HG03064 (cell line): ENCODE results near the gene SHPK.

Source experiments
- ATAC-seq: cut with Tn5 transposase; IDR thresholded peaks from one replicate; pipeline ENCODE4 v1.9.1; 2021; ENCODE audit warnings: low read depth; ENCODE audit not compliant: unreplicated experiment

Gene SHPK, protein sequence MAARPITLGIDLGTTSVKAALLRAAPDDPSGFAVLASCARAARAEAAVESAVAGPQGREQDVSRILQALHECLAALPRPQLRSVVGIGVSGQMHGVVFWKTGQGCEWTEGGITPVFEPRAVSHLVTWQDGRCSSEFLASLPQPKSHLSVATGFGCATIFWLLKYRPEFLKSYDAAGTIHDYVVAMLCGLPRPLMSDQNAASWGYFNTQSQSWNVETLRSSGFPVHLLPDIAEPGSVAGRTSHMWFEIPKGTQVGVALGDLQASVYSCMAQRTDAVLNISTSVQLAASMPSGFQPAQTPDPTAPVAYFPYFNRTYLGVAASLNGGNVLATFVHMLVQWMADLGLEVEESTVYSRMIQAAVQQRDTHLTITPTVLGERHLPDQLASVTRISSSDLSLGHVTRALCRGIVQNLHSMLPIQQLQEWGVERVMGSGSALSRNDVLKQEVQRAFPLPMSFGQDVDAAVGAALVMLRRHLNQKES

DNA sequence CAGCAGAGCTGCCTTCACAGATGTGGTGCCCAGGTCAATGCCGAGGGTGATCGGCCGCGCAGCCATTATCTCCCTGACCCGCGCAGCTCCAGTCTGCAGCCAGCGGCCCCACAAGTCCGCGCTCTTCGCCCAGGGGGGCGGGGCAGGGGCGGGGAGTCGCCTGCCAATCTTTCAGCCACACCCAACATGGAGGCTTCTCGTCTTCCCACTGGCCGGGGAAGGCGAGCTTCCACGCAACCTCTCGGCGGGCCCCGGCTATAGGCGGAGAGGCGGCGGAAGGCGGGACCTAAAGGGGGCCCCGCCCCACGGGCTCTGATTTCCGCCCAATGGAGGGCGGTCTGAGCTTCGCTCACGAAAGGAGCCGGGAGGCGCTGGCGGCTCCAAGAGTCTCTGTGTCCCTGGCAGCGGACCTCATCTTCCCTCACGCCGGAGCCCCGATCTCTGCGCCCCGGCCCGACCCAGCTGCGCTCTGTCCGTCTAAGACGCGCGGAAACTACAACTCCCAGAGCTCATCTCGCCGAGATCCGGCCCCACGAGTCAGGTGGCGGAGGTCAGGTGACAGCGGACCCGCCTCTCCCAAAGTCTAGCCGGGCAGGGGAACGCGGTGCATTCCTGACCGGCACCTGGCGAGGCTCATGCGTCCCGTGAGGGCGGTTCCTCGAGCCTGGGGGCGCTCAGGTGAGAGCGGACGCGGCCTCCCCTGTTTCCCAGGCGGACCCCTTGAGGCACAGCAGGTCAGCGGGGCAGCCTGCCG lies at the start of gene SHPK, which contains the start of gene CTNS:
TSS of gene SHPK (minus strand) at position 97 of the 754 bp plus-strand sequence. CDS start at position 66, 31 bp downstream.
TSS of gene CTNS (plus strand) at position 607 of the 754 bp plus-strand sequence. CDS start 3,447 bp downstream, outside the sequence.
- peak; percentile 88 for ATAC-seq

DNA sequence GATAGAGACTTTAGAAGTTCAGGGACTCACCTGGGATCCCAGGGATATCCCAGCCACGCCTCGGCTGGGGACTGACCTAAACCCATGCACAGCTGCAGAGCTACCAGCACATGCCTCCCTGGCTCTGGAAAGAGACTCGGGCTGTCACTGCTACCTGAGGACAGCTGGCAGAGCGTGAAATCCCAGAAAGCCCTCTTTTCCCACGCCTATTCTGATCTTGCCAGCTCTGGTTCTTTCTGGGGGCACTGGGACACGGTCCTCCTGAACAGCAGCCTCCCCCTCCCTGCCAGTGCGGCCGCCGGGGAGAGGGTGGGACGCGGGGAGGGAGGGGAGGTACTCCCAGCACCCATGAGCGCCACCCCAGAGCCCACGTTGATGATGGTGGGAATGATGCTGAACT lies 49.1 kb upstream of the SHPK start:
- ATAC-seq = no peak

DNA sequence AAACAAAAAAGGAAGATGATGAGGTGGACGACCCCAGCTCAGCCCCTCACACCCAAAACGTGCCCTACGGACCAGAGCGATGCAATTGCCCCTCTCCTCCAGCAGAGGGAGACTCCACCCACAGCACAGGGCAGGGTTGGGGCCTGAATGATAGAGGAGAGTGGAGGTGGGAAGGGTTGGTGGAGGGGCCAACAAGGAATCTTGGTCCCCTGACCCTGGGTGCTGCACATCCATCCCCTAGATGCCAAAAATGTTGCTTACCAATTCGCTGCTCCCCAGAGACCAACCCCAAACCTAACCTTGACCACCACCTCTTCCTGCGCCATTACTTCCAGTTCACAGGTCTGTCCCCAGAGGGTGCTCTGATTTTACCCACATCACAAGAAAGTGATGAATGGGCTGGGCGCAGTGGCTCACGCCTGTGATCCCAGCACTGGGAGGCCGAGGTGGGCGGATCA lies 47.0 kb upstream of the SHPK start:
- ATAC-seq = no peak

DNA sequence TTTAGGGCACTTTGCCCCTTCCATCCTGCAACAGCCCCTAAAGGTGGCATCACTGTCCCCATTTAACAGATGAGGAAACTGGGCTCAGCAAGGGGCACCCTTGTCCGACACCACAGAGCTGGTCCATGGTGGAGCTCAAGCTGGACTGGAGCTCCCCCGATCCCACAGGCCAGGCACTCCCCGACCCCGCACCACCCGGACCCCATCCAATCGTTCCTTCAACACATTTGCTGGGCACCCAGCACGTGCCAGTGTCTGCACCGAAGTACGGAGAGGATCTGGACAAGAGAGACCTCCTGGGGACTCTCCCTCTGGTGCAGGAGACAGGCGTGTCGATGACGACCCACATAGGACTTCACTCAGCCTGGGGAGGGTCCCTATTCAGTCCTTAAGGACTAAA lies 46.0 kb upstream of the SHPK start:
- ATAC-seq = no peak

DNA sequence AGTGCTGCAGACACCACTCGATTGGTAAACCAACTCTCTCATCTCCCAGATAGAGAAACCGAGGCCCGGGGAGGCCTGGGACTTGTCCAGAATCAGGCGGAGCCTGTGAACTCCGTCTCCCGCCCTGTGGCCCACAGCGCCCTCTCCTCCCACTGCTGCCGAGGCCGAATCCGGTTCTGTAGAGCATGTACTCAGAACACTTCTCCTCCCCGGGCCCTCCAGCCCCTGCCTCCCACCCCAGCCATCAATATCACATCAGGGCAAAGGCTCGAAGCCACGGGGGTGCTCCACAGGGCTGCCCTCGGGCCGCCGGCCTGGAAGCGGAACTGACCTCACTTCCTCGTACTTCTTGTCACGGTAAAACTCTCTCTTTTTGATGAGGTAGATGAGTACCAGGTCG lies 45.5 kb upstream of the SHPK start:
- ATAC-seq = no peak

DNA sequence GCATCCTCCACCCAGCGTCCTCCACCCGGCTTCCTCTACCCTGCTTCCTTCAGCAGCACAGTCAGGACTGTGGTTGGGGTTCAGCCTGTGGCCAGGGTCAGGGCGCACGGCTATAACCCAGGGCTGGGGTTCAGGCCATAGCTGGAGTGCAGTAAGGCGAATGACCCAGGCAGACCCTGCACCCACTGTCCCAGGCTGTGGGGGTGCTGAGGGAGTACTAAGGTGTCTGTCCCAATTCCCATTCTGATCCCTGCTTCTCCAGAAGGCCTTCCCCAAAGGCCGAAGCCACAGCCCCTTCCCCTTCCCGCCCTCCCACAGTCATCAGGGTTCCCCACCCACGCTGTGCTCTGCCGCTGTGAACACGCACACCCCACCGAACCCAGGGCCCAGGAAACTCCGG lies 45.0 kb upstream of the SHPK start:
- no peak for ATAC-seq

DNA sequence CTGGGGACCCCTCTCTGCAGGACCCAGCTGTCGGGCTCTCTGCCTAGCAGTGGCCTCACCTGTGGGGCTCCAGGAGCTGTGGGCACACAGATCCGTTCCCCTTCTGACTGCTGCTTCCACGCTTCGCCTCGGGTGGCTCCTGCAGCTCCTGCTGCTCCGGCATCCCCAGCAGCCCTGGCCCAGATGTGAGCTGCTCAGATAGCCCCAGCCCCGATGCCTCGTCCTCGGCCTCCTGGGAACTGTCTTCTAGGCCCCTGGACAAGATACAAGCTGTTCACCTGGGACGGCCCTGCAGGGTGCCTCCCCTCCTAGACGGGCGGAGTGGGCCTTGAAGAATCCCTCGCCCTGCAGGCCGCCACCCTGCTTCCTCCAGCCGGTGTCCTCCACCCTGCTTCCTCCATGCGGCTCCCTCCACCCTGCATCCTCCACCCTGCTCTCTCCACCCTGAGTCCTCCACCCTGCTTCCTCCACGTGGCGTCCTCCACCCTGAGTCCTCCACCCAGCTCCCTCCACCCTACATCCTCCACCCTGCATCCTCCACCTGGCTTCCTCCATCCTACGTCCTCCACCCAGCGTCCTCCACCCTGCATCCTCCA lies 43.6 kb upstream of the SHPK start:
- ATAC-seq = no peak

DNA sequence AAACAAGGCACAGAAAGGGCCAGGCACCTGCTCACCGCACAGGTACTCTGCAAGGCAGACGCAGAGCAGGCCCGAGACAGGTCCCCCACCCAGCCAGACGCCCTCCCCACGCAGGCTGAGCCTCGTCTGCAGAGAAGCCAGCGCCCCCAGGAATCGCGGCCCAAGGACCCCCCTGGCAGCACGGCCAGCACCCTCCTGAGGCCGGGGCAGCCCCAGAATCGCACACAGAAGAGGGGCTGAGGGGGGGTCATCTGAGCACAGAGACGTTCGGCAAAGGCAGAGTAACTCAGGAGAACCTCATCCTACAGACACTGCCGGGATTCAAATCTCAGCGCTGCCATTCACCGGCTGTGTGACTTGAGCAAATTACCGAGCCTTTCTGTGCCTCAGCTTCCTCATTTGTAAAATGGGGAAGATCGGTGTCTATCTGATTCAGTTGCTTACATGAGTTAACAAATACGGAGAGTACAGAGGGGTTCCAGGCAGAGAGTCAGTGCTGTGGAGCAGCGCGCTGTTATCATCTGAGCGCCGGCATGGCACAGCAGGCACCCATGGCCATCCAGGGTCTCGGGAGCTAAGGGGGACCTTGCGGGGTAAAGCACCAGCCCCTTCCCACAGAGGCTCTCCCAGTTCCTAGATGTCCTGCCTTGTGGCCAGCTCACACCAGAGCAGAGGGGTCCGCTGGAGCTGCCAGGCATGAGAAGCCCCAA lies 42.9 kb upstream of the SHPK start:
- no peak for ATAC-seq

DNA sequence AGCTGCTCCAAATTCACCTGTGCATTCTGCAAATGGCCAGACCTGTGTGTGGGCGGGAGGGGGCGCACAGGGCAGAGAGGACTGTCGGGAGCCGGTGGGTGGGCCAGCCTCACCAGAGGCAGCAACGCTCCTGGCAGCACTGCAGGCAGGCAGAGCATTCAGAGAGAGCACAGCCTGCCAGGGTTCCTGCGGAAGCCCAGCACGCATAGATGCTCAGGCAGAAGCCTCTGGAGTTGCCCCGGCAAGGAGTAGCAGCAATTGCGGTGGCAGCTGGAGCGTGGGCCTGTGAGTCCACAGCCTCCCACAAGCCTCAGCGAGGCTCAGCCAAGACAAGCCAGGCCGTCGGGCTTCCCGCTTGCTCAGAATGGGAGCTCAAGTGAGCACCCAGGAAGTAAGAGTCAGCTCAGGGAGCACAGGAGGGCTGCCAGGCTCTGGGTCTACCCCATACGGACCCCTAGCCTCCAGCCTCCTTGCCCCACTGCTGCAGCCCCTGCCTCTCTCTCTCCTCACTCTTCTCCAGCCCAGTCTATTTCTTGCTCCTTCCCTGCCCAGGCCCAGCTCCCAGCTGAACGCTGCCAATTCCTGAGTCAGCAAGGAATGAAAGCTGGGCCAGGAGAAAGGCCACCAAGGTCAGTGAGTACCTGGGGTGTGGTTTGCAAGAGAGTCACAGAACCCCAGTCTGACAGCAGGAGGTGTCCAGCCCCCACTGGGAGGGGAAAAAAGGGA lies 42.2 kb upstream of the SHPK start:
- no peak for ATAC-seq

DNA sequence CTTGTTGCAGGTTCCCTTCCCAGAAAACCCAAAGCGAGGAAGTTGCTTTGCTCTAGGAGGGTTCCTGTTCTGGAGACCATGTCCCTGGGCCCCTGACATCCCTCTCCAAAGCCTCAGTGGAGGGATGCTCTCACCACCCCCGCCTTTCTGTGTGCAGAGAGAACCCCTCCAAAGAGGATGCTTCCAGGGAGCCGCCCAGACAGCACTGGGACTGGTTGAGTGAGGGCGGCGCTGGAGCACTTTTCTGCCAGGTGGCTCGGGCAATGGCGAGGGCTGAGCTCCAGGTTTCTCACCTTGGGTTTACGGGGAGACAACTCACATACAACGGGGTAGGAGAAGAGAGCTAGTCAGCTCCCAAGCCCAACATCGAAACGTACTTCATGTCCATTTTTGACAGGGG lies 39.8 kb upstream of the SHPK start:
- no peak for ATAC-seq

DNA sequence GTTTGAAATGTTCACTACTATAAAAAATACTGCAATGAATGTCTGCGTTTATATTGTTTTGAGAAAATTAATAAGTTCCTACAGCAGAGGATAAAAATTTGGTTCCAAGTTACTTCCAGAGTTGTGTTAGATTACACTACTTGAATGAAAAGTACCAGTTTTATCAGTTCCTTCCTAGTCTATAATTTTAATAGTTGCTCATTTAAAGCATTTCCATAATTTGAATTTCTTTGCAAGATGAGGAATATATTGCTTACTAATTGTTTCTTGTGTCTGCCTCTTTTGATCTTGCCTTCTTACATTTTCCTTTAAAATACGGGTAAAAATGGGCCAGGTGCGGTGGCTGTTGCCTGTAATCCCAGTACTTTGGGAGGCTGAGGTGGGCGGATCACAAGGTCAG lies 36.5 kb upstream of the SHPK start:
- no peak for ATAC-seq

DNA sequence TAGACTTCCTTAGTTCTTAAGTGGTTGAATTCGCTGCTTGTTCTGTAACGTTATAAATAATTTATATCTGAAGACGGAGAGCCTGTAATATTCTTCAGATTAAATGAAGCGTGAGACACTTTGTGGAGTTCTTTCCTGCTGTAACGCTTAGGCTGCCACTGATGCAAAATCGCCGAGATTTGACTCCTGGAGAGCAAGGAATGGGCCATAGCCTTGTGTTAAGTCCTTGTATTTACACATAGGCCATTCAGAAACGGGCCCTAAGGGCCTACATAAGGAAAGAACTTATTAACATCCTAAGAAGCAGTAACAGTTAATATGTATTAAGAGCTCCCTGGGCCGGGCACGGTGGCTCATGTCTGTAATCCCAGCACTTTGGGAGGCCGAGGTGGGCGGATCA lies 33.5 kb upstream of the SHPK start:
- ATAC-seq = no peak

DNA sequence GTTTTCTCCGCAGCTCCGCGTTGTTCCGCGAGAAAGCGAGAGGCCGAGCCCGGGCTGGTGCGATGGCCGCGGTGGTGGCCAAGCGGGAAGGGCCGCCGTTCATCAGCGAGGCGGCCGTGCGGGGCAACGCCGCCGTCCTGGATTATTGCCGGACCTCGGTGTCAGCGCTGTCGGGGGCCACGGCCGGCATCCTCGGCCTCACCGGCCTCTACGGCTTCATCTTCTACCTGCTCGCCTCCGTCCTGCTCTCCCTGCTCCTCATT lies 33.0 kb upstream of the SHPK start:
- ATAC-seq = peak; percentile 16

DNA sequence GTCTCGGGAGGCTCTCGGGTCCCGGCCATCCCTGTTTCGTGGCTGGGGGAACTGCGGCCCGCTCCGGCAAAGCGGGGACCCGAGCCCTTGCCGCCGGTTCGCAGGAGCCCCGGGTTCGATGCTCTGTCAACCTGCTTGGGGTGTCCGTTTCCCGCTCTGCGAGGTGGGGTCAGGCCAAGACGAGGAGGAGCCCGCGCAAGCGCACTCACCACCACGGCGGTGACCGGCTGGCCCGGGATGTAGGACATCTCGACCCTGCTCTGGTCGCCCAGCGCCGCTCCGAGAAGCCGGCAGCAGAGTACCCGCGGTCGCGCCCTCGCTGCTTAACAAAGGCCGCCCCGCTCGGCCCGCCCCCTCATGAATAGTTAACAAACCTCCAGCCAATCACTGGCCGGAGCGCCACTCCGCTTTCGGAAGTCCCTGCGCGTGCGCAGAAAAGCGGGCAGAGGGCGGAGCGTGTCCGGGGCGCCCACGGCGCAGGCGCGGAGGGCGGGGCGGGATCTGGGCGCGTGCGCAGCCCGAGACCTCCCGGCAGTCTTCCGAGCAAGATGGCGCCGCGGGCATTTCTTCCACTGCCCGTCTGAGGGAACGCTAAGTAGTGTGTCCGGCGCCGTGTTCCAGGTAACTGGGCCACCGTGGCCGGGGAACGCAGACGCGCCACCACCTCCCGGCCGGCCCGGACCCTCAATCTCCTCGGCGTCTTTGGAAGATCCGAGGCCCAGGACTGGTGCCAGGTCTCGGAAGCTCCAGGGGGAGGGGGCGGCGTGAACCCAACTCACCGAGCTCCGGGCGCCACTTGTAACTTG lies 32.4 kb upstream of the SHPK start, which contains the start of the genes EMC6 and TAX1BP3:
TSS of gene EMC6 (plus strand) at position 534 of the 806 bp plus-strand sequence. CDS start 335 bp downstream, outside the sequence.
TSS of gene TAX1BP3 (minus strand) at position 300 of the 806 bp plus-strand sequence. CDS start at position 248, 52 bp downstream.
- peak; percentile 79 for ATAC-seq

DNA sequence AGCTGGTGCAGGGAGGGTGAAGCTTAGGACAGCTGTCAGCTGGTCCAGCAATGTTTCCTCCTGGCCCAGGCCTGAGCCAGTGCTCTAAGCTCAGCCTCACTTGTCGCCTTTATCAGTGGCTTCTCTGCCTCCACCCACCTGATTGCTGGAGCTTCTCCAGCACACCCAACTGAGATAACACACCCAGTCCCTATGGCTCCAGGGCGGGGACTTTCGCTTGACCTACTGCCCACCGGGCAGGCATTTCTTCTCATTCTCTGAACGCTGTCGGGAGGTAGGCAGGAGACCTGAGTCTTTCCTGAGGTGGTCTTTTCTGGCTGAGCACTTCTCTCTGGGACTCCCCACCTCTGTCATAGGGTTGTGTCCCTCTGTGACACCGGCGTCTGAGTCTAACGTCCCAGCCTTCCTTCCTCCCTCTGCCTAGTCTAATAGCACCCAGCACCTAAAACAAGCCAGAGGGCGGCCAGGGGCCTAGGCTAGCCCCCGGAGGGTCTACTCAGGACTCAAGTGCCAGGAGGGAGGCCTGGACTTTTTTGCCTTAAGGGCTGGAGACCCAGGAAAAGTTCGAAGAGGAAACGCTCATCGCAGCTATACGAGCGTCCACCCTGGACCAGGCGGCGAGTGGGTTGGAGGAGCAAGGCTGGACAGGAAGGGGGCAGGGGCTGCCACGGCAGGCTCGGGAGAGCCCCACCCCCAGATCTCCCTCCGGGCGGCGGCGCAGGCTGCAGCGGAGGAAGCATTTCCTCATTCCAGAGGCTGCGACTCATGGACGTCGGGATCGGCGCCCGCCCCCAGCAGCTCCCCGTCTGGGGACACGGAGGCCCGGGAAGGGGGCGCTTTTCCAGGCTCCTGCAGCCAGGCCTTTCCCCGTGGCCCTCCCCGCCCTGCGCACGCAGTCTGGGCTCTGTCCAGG lies 31.6 kb upstream of the SHPK start:
- peak; percentile 15 for ATAC-seq

DNA sequence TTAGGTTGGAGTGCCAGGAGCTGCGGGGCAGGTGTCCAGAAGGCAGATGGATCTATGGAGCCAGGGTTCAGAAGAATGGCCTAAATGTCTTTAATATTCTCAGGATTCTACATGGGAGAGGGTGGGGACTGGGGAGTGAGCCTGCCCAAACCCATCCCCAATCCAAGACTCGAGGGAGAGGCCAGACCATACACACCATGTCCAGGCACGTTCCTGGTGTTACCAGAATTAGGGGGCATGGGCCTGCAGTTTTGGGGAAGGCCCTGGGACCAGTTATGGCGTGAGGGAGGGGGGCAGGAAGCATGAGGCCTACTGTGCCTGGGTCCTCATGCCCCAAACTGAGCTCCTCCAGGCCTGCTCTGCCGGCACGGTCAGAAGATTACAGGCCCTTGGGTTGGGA lies 30.5 kb upstream of the SHPK start:
- no peak for ATAC-seq

DNA sequence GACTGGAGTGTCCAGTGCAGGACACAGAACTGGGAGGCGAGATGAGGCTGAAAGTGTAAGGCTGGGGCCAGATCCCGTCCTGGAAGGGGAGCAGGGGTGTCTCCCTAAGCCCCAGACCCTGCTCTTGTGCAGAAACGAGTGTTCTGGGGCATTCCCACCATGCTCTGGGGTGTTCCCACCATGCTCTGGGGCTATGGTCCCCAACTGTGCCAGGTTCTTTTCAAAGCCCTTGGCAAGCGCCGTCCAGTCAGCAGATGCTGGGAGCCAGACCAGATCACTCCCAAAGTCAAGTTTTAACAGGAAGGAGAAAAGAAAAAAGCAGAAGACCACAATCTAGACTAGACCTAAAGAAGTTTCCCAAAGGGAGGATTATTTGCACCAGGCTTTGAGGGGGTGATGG lies 29.8 kb upstream of the SHPK start:
- ATAC-seq = no peak
